K562 (cell line): Measurements from ENCODE around the gene GEMIN5. TPM values are rescaled to one million over a fixed set of nuclear protein-coding genes. Genes with fewer than 3 reads are reported as not detected.

Experiments used
- ARID4B ChIP-seq: sonication (generic); formaldehyde crosslinking; IDR thresholded peaks from 2 replicates; pipeline ENCODE4 v1.8.0; 2022; ENCODE audit warnings: mild to moderate bottlenecking, missing genetic modification reagents
- CBFB ChIP-seq: sonication (generic); formaldehyde crosslinking; IDR thresholded peaks from 2 replicates; pipeline ENCODE4 v1.4.0; 2020; ENCODE audit warnings: mild to moderate bottlenecking, missing genetic modification reagents
- CREBBP ChIP-seq: IDR thresholded peaks from one replicate; pipeline ENCODE4 v1.6.1; 2012; ENCODE audit warnings: low read depth, mild to moderate bottlenecking, control low read depth, inconsistent platforms, low read length
- CTCFL ChIP-seq: IDR thresholded peaks from 2 replicates; pipeline ENCODE4 v1.6.1; 2011; ENCODE audit warnings: borderline replicate concordance, low read depth, mild to moderate bottlenecking, moderate library complexity, low read length; ENCODE audit not compliant: insufficient read depth, poor library complexity, severe bottlenecking
- E2F3 ChIP-seq: fragments of 250-450 bp; sonication (Bioruptor Pico); IDR thresholded peaks from 2 replicates; pipeline ENCODE4 v1.4.0; 2020; ENCODE audit warnings: mild to moderate bottlenecking
- KLF16 ChIP-seq: IDR thresholded peaks from 2 replicates; pipeline ENCODE4 v1.6.1; 2016; ENCODE audit warnings: antibody characterized with exemption
- MYNN ChIP-seq, 2 experiments: sonication (generic); formaldehyde crosslinking in 1 of 2; IDR thresholded peaks; 2 replicates each; pipeline versions ENCODE4 v1.5.0 to v1.6.1; 2016 to 2020; ENCODE audit warnings: antibody characterized with exemption in 1 of 2, missing genetic modification reagents in 1 of 2
- PTTG1 ChIP-seq: fragments of 450-650 bp; IDR thresholded peaks from 2 replicates; pipeline ENCODE4 v1.6.1; 2016; ENCODE audit warnings: low read depth, mild to moderate bottlenecking, missing genetic modification characterization, missing compliant biosample characterization
- RERE ChIP-seq: sonication (generic); formaldehyde crosslinking; IDR thresholded peaks from 2 replicates; pipeline ENCODE4 v1.8.0; 2023; ENCODE audit warnings: missing genetic modification reagents, mild to moderate bottlenecking, borderline replicate concordance
- RFX1 ChIP-seq: fragments of 450-650 bp; IDR thresholded peaks from 2 replicates; pipeline ENCODE4 v1.6.1; 2016; ENCODE audit warnings: mild to moderate bottlenecking, moderate library complexity
- TAF15 ChIP-seq: fragments of 200-400 bp; formaldehyde crosslinking; IDR thresholded peaks from 2 replicates; pipeline ENCODE4 v1.6.1; 2017; ENCODE audit warnings: mild to moderate bottlenecking, low read depth, low read length, moderate library complexity
- VEZF1 ChIP-seq: fragments of 200-800 bp; sonication (Bioruptor generic); IDR thresholded peaks from 2 replicates; pipeline ENCODE4 v1.6.1; 2017; ENCODE audit warnings: missing genetic modification characterization, missing compliant biosample characterization
- ZC3H11A ChIP-seq: IDR thresholded peaks from 2 replicates; pipeline ENCODE4 v1.6.1; 2012; ENCODE audit warnings: low read depth, low read length, improper control_type of control experiment
- polyA plus RNA-seq, 8 experiments: library from polyadenylated mRNA; depleted of rRNA in 4 of 8; stranded (reverse) in 5 of 8; unstranded in 3 of 8; fragments of >200 nt; fragmentation: Nextera tagmentation in 2 of 8; fragmentation: Illumina TruSeq in 1 of 8; extraction: Ambion mirVana in 2 of 8; extraction: Trizol in 1 of 8; gene quantifications; 2 replicates each; pipeline versions ENCODE4 v1.2.1 to v1.2.3, GENCODE V29; 2011 to 2014; ENCODE audit warnings: inconsistent platforms in 1 of 8, missing spikeins in 1 of 8
- total RNA-seq, 7 experiments: library from RNA; depleted of rRNA in 6 of 7; stranded (reverse); fragments of >200 nt in 6 of 7; fragmentation: Illumina TruSeq in 2 of 7; extraction: Trizol in 2 of 7; gene quantifications; 2 replicates each; pipeline versions ENCODE4 v1.2.1 to v1.2.3, GENCODE V29; 2011 to 2021; ENCODE audit warnings: low replicate concordance in 1 of 7

Gene GEMIN5
- total and polyA plus RNA-seq, 9 of the 15 experiments (the other 6 are each of a cell fraction or from before 2014, with no cell fraction given) = 10.3 to 48.2 (median 34.7) TPM

DNA sequence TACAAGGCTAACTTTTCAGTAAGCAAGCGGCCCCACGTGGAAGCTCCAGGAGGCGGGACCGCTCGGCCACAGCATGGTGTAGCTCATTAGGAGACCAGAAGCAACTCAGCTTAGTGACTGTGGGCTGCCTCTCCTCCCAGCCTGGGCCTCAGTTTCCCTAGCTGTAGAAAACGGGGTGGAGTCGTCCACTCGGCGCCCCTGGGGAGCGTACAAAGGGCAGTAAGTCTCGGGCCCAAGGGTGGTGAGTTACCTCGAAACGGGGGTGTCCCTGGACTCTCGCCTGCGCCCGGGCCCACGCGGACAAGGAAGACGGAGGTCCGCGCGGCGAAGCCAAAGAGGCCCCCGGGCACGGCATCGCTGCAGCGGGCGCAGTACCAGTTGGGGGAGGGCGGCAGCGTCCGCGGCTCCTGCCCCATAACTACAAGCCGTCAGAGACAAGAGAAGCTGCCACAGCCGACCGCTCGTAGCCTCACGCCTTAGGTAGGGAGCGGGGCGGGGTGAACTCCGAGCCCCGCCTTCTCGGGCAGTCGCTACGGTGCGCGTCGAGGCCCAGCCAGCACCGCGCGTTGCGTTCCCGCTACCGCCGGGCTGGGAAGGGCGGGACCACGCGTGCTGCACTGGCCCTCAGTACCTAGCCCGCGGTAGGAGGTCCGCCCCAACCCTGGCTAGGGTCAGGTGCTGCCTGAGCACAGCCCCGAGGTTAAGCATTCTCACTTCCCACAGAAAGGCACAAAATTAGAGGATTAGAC lies at the start of gene GEMIN5 (continued):
- TF ChIP-seq VEZF1 (CRISPR knock-in tag) (peak; percentile 82), KLF16 (peak; percentile 84), MYNN (IDR thresholded peaks at IDR 0.05) (peak; percentile 48; the same call in 1 of the 2 replicates), MYNN (CRISPR knock-in tag; IDR thresholded peaks at IDR 0.05) (no peak), RERE (CRISPR knock-in tag) (0 out of 2 replicates have a peak, but pooled peaks have one; percentile 54), E2F3 (no peak), CREBBP (no peak), ARID4B (CRISPR knock-in tag) (peak; percentile 88), CTCFL (no peak), ZC3H11A (0 out of 2 replicates have a peak, but pooled peaks have one; percentile 67), CBFB (CRISPR knock-in tag) (peak; percentile 68; the same call in 1 of the 2 replicates), RFX1 (no peak), PTTG1 (no peak), TAF15 (no peak)
